HG02973 (cell line): ENCODE measurements around the gene MAP2K1.
"Not testable (repeated sequence)": the region's sequence is repeated elsewhere in the genome, so short reads cannot be mapped to it uniquely, and the experiment has no call there.

ENCODE experiments used
- ATAC-seq: cut with Tn5 transposase; IDR thresholded peaks from one replicate; pipeline ENCODE4 v1.9.1; 2021; ENCODE audit warnings: moderate library complexity; ENCODE audit not compliant: unreplicated experiment

Gene MAP2K1

DNA sequence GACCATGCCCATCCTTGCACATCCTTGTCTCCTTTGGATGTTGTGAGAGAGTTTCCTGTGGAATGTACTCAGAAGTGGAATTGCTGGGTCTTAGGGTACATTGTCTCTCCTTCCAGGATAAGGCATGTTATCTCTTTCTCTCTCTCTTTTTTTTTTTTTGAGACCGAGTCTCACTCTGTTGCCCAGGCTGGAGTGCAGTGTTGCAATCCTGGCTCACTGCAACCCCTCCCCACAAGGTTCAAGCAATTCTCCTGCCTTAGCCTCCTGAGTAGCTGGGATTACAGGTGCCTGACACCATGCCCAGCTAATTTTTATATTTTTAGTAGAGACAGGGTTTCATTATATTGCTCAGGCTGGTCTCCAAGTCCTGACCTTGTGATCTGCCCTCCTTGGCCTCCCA, 6.3 kb downstream of the MAP2K1 start:
- ATAC-seq: not testable (repeated sequence)

DNA sequence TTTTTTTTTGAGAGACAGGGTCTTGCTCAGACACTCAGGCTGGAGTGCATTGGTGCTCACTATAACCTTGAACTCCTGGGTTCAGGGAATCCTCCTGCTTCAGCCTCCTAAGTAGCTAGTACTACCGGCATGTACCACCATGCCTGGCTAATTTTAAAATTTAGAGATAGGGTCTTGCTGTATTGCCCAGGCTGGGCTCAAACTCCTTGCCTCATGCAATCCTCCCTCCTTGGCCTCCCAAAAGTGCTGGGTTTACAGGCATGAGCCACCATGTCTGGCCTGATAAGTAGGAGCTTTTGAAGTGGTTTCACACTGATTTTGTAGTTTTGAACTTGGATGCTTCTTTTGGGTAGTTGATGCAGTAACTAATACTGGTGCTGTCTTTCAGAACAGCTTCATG, 7.8 kb downstream of the MAP2K1 start:
- no peak for ATAC-seq

DNA sequence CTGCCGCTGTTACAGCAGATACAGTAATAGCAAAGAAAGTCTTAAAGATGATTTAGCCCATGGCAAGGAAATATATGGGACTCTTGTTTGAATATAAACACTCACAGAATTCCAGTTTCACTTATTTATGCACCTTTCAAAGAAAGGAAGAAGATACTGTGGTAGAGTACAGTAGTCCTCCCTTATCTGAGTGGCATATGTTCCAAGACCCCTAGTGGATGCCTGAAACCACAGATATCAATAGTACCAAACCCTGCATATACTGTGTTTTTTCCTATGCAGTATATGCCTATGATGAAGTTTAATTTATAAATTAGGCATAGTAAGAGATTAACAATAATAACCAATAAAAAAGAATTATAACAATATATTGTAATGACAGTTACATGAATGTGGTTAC, 8.2 kb downstream of the MAP2K1 start:
- ATAC-seq: no peak

DNA sequence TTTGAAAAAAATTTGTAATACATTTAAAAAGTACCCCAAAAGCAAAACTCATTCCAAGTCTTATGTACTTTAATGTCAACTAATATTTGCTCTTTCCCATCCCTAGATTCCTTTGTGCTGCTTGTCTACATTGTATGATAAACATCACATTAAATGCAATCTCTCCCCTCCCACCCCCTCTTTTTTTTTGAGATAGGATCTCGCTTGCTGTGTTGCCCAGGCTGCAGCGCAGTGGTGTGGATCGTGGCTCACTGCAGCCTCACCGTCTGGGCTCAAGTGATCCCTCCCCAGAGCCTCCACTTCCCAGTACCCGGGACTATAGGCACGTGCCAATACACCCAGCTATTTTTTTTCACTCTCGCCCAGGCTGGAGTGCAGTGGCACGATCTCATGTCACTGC, 12.6 kb downstream of the MAP2K1 start:
- ATAC-seq: no peak

DNA sequence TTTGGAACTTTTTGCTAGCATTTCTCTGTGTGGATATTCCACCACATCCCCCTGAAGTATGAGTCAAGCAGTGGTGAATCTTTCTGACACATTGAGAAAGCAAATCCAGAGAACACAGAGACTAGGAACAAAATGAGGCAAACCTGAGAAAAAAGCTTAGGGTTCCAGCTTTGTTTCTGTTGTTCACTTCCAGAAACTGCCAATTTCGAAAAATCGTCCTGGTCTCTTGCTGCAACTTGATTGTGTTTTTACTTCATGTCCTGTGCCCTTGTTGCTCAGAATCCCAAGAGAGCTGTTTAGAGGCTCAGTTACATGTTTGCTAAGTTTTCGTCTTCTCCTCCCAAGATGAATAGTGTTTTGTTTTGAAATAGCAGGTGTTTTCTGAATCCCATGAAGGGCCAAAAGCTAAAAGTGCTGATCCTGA, 13.7 kb downstream of the MAP2K1 start:
- no peak for ATAC-seq

DNA sequence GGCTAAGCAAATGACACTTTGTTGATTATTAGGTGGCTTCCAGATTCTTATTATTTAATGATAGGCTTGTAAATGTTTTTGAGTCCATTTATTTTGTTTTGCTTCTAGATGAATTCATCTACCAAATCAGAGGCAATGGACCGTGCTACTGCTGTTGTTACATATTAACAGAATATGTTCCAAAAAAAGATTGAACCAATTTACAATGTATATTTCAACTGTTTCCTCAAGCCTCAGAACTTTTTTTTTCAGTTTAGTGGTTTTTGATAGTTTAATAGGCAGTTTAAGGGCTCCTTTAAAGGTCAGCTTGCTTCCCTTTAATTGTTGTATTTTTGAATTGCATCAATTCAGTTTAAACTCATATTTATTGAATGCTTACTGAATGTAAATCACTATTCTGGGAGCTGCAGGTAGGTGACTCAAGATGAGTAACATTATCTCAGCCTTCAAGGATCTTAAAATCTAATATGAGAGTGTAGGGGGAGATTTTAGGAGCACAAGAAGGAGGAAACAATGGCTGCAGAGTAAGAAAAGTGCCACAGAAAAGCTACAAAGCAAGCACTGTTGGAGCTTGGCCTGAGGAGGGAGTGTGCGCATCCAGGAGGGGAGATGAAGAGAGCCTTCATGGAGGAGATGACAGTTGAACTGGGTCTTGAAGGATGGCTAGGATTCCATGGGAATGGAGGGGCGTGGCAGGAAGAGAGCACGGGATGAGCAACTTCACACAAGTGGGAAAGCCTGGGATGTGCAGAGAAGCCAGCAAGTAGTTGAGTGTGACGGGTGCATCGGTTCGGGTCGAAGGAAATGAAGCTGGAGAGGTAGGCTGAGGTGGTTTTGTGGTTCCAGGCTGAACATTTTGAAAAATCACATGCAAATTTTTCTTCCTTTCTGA, 14.7 kb downstream of the MAP2K1 start:
- no peak for ATAC-seq

DNA sequence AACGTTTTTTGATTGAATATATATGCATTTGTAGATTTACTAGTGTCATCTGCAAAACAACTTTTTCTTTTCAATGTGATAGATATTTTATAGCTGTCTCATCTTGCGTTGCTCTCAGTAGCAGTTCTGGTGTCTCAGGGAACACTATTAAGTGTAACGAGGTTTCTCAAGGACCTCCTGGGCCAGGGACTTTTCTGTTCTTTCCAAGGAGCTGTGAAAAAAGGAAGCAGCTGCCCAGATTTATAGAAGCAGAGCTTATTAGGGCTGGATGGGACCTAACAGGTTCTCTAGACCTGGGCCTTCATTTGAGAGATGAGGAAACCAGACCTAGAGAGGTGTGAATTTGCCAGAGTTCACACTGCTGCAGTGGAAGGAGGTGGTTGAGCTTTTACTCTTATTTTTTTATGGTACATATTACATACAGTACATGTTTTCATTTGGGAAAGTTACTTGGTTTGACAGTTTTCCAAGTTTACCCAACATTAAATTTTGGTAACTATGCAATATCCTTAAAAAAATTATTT, 16.1 kb downstream of the MAP2K1 start:
- no peak for ATAC-seq

DNA sequence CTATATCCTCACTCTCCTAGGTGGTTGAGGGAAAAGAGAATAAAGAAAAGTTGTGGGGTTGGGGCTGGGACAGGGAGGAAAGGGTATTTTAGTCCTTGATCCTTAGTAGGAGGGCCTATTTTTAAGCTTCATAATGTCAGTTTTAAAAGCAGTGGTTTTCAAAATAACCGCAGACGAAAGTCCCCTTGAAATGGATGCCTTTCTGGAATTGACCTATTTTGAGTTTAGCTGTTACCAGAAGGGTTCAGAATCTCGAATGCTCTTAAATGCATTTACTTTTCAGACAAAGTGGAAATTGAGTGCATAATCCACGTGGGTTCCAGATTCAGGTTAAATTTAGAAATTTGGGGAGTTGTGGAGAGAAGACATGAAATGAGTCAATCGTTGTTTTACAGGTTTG, 16.6 kb downstream of the MAP2K1 start:
- ATAC-seq: no peak

DNA sequence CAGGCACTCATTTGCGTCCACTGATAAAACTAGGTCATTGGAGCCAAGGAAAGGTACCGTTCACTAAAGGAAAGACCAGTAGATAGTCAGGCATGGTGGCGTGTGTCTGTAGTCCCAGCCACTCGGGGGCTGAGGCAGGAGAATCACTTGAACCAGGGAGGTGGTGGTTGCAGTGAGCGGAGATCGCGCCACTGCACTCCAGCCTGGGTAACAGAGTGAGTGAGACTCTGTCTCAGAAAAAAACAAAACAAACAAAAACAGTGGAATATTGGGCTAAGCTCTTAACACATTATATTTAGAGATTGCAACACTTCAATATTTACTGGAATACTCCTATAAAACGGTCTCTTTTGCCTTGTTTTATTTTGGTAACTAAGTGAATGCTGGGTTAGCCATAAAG, 17.4 kb downstream of the MAP2K1 start:
- no peak for ATAC-seq

DNA sequence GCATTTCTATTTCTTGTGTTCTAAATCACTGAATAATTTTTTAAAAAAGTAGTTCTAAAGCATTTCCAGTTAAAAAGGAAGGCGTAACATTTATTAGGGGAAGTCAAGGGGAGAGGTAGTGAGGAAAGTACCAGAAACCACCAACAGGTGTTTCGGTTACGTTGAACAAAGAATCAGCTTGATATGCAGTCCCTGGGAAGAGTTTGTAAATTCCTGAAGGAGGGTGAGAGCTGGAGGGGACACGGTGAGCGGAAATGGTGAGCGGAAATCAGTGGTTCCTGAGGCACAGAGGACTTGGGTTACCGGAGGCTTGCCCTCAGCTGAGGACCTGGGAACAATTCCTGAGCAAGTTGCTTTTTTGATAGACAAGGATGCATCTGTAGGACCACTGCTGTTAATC, 17.8 kb downstream of the MAP2K1 start:
- no peak for ATAC-seq

DNA sequence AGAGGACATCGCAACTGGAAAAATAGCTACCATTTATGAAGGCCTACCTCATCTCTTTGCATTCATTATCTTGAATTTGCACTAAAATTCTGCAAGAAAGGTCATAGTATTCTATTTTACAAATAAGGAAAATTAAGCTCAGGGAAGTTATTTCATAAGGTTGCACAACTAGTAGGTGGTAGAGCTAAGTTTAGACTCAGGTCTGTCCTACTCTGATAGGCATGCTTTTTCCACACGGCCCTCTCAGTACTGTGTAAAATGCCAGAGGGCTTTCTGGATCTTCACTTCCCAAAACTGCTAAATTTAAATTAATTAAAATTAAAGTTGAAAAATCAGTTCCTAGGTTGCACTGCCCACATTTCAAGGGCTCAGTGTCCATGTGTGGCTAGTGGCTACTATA, 18.3 kb downstream of the MAP2K1 start:
- ATAC-seq: no peak

DNA sequence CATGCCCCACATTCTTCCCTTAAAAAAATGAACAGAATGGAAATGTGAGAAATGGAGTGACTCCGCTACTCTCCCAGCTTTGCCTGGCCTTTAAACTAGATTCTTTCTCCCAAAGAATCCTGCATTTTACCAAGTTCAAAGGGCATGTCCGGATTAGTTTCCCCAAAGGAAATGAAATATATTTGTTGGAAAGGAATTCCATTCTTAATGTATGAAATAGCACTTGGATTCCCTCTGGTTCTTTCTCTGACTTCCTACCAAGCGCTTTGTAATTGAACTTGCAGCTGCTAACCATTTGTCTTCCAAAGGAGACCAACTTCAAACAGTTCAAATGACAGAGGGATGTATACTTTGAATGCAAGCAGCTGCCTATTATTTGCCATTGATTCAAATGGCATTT, 18.9 kb downstream of the MAP2K1 start:
- no peak for ATAC-seq

DNA sequence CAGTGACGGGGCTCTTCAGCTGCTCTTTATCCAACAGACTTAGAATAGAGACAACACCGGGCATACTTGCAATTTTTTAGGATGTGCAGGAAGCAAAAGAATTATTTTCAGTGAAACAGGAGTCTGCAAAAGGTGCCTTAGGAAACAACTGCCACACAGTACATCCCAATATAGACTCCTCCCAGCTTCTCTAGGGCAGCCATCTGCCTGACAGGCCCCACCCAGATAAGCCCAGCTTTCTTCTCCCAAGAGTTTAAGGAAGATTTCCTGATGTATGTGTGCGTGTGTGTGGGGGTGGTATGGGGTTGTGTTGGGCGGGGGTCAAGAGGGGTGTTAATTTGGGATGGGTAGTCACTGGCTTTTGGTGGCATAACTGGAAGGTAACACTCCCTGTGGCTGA, 21.5 kb downstream of the MAP2K1 start:
- ATAC-seq: no peak

DNA sequence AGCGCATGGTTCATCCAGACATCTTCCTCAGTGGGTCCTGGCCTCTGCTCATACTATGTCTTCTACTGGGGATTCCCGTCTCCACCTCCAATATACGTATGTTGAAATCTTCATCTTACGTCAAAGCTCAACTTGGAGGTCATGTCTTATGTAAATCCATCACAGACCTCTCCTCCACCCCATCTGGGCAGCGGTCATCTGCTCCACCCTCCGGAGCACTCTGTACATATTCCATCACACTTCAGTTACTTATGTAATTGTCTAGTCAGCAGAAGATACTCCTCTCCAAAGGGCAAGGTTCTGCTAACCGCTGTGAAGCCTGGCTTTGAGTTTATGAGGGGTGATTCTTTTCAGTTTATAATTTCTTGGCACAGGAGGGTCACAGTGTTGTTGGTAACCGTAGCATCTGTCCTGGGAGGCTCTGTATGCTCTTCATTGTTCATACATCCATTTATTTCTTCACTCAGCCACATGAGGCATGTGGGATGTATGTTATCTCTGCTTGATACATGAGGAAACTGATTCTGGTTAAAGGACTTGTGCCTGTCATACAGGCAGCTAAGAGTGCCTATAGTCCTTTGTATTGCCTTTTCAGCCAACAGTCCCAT, 22.1 kb downstream of the MAP2K1 start:
- ATAC-seq: no peak

DNA sequence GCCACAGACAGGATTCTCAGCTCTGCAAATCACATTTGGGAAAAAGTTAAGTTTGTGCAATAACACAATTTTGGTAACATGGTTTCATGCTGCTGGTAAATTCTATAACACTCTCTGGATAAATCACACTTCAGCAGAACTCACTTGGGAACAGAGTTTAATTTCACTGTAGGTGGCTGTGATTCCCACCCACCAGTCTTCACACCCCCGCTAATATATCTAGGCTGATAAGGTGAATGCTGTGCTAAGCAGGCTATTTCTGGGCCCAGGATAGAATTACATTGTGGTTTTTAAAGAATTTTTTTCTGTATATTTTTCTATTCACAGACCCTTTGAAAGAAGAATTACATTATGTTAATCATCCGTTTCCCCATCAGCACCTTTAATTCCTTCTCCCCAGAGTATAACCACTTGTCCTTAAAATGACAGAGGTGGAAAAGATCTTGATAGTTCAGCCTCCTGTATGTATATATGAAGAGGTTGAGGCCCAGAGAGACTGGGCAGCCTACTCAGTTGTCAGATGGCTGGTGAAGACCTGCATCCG, 22.9 kb downstream of the MAP2K1 start:
- ATAC-seq: no peak

DNA sequence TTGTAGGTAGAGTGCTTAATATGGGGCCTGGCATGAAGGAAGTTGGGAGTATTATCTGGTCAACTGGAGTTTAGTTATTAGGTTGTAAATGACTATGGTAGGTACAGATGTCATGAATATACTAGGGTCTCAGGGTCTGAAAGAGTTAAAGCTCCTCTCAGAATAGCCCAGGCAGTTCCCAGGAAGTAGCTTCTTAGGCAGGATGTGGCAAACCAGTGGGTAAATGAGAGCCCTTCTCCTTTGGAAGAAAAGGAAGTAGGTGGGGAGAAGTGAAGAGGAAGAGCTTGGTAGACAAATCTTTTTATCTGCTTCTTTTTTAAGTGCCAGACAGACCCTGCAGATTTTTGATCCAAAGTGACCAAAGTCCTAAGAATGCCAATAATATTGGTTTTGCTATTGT, 24.5 kb downstream of the MAP2K1 start:
- no peak for ATAC-seq

DNA sequence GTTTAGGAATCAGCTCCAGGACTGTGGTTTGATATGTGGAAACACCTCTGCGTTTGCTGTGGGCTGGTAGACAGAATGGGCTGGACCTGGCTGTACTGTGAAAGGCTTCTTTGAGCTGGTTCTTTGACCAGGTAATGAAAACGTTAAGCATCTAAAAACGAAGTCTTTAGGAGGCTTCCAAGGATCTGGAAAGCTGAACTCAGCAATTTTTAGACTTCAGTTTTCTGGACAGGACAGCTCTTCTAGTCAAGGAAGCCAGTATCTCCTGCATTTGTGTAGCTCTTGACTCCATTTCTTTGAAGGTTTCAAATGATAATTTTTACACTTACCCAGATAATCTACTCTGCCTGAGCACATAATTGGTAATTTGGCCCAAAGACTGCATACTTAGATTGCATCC, 25.5 kb downstream of the MAP2K1 start:
- ATAC-seq: no peak

DNA sequence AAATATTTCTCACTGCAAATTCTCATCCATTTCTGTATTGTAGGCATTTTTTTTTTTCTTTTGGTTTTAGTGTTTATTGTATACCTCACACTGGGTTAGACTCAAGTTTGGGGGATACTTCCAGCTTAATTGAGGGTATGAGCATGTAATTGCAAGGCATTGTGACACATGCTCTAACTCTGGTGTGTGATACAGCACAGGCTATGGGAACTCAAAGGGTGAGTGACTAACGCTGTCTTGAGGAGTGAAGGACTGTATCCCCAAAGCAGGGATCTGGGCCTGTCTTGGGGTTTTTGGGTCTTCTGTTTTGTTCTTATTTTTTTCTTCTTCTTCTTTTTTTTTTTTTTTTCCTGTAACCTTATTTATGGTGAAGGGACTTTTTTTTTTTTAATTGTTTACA, 26.9 kb downstream of the MAP2K1 start:
- ATAC-seq: no peak

DNA sequence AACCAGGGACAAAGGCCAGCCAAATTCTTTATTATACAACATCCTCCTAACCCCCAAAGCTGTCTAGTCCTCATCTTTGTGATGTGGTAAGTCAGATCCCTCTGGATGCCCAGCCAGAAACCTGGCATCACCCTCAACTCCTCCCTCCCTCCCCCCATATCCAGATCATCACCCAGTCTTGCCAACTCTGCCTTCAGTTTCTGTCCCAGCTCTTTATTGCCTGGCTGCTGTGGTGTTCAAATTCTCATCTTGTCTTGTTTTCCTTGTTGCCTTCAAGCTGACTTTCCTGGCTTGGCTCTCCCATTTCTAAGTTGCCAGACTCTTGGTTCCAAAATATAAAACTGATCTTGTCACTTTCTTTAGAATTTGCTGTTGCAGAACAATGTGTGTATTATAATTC, 28.6 kb downstream of the MAP2K1 start:
- no peak for ATAC-seq

DNA sequence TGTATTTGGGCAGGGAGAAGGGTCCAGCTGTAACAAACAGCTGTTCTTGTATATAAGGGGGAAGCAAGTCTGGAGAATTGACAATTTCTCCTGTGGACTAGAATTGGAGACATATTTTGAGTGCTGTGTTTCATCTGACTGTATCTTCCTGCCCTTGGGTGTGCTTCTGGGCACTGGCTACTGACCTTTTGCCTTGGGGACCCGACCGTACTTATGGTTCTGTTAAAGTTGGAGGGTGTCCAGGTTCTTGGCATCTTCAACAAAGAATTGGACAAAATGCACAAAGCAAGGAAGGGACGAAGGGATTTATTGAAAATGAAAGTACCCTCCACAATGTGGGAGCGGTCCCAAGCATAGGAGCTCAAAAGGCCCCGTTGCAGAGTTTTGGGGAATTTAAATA, 31.0 kb downstream of the MAP2K1 start:
- ATAC-seq: no peak

DNA sequence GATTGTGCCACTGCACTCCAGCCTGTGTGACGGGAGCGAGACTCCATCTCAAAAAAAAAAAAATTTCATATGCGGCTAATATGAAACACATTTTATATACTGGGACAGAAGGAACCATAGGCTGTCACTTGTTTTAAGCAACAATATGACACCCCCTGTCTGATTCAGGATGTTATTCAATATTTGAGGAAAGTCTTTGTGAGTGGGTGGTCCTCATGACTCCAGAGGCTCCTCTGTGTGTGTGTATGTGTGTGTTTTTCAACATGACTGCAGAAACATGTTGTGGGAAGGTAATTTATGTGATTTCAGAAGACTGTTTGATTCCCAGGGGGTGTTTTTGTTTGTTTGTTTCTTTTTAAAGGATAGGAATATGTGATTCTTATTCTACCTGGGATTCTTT, 32.8 kb downstream of the MAP2K1 start:
- no peak for ATAC-seq

DNA sequence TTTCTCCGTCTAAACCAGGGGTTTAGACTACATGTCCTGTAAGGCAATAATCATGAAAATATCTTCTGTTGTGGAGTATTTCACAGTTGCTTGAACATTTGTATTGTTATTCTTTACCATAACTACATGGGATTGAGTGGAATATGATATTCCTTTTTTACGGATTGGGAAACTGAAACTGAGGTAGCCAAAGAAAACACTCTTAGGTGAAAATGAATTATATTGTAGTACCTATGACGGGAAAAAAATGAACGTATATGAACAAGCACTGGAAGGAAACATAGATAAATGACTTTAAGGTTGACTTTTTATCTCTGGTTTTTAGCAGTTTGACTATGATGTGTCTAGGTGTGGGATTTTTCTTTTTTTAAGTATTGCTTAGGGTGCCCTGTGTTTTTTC, 35.6 kb downstream of the MAP2K1 start:
- no peak for ATAC-seq
